ENCODE measurements around the gene MYO16. TPM values are rescaled to one million over a fixed set of nuclear protein-coding genes. Genes with fewer than 3 reads are reported as not detected.
"Not testable (repeated sequence)": the region's sequence is repeated elsewhere in the genome, so short reads cannot be mapped to it uniquely, and the experiment has no call there.

The MYO16 gene
- total and polyA plus RNA-seq, 3 experiments from 2014 or later: 0.15 to 0.38 TPM; not detected in 1

- Mint-ChIP-seq H3K27me3 (no peaks in the 10 kb centered on the region), H3K4me1 (no peaks in the 10 kb centered on the region), H3K27ac (no peak overlapping the region), H3K36me3 (no peaks in the 10 kb centered on the region), H3K9me3 (peaks cover 0 to 6% (median 2%) of the 10 kb centered on the region in 5 donors), H3K4me3 (no peak overlapping the region)
- Histone ChIP-seq H3K9me3 (ENCODE audit: low read length) (no peaks in the 10 kb centered on the region), H3K27me3 (ENCODE audit: insufficient read depth, low read length, poor library complexity, severe bottlenecking) (no peaks in the 10 kb centered on the region), H3K27ac (ENCODE audit: low read depth, low read length) (no peak overlapping the region), H3K4me3 (ENCODE audit: low read length) (no peak overlapping the region), H3K4me1 (ENCODE audit: insufficient read depth, low read length) (no peaks in the 10 kb centered on the region), H3K36me3 (ENCODE audit: insufficient read depth, low read length) (no peaks in the 10 kb centered on the region)
- POLR2A ChIA-PET: no interaction called here
- DNase-seq: no peak
- CTCF ChIA-PET: no interaction called here
These were observed 149.9 kb downstream of the MYO16 start for GRCh38 chr13:108779308-108779707.

GRCh38 chr13:108780706-108781105 is 151.3 kb downstream of the MYO16 start:
- Mint-ChIP-seq H3K36me3 (no peaks in the 10 kb centered on the region), H3K9me3 (peaks cover 0 to 6% (median 2%) of the 10 kb centered on the region in 5 donors), H3K4me1 (no peaks in the 10 kb centered on the region), H3K4me3 (no peak overlapping the region), H3K27ac (no peak overlapping the region), H3K27me3 (no peaks in the 10 kb centered on the region)
- no peak for DNase-seq
- Histone ChIP-seq H3K4me1 (ENCODE audit: insufficient read depth, low read length) (no peaks in the 10 kb centered on the region), H3K36me3 (ENCODE audit: insufficient read depth, low read length) (no peaks in the 10 kb centered on the region), H3K9me3 (ENCODE audit: low read length) (no peaks in the 10 kb centered on the region), H3K27ac (ENCODE audit: low read depth, low read length) (no peak overlapping the region), H3K27me3 (ENCODE audit: insufficient read depth, low read length, poor library complexity, severe bottlenecking) (no peaks in the 10 kb centered on the region), H3K4me3 (ENCODE audit: low read length) (no peak overlapping the region)
- POLR2A ChIA-PET: no interaction called here
- CTCF ChIA-PET: no interaction called here

- H3K27me3 ChIP-seq (ENCODE audit: insufficient read depth, low read length, poor library complexity, severe bottlenecking): no peaks in the 10 kb centered on the region
- no peak overlapping the region for H3K4me3 Mint-ChIP-seq
- H3K4me3 ChIP-seq (ENCODE audit: low read length): no peak overlapping the region
- no peak overlapping the region for H3K27ac ChIP-seq (ENCODE audit: low read depth, low read length)
- H3K4me1 ChIP-seq (ENCODE audit: insufficient read depth, low read length): no peaks in the 10 kb centered on the region
- no peaks in the 10 kb centered on the region for H3K9me3 ChIP-seq (ENCODE audit: low read length)
- H3K27me3 Mint-ChIP-seq: no peaks in the 10 kb centered on the region
- no peaks in the 10 kb centered on the region for H3K4me1 Mint-ChIP-seq
- no peaks in the 10 kb centered on the region for H3K36me3 ChIP-seq (ENCODE audit: insufficient read depth, low read length)
- H3K9me3 Mint-ChIP-seq: peaks cover 0 to 6% (median 2%) of the 10 kb centered on the region in 5 donors
- H3K36me3 Mint-ChIP-seq: no peaks in the 10 kb centered on the region
- H3K27ac Mint-ChIP-seq: no peak overlapping the region
- CTCF ChIA-PET: no interaction called here
- POLR2A ChIA-PET: no interaction called here
- no peak for DNase-seq
These were observed 151.9 kb downstream of the MYO16 start for GRCh38 chr13:108781312-108781711.

- H3K27me3 Mint-ChIP-seq; H3K9me3 ChIP-seq (ENCODE audit: low read length); DNase-seq; H3K9me3 Mint-ChIP-seq; CTCF ChIA-PET; H3K4me3 Mint-ChIP-seq; H3K27me3 ChIP-seq (ENCODE audit: insufficient read depth, low read length, poor library complexity, severe bottlenecking); H3K4me1 Mint-ChIP-seq; H3K36me3 ChIP-seq (ENCODE audit: insufficient read depth, low read length); POLR2A ChIA-PET; H3K4me3 ChIP-seq (ENCODE audit: low read length); H3K27ac ChIP-seq (ENCODE audit: low read depth, low read length); H3K4me1 ChIP-seq (ENCODE audit: insufficient read depth, low read length); H3K36me3 Mint-ChIP-seq; H3K27ac Mint-ChIP-seq: not testable (repeated sequence)
These were observed 153.1 kb downstream of the MYO16 start for GRCh38 chr13:108782480-108782879.

GRCh38 chr13:108785844-108786243 is 156.4 kb downstream of the MYO16 start:
- Mint-ChIP-seq H3K4me1 (no peaks in the 10 kb centered on the region), H3K27me3 (no peaks in the 10 kb centered on the region), H3K36me3 (no peaks in the 10 kb centered on the region), H3K4me3 (no peak overlapping the region), H3K9me3 (peaks cover 0 to 4% (median 0%) of the 10 kb centered on the region in 5 donors), H3K27ac (no peak overlapping the region)
- Histone ChIP-seq H3K4me1 (ENCODE audit: insufficient read depth, low read length) (no peaks in the 10 kb centered on the region), H3K27me3 (ENCODE audit: insufficient read depth, low read length, poor library complexity, severe bottlenecking) (no peaks in the 10 kb centered on the region), H3K4me3 (ENCODE audit: low read length) (no peak overlapping the region), H3K36me3 (ENCODE audit: insufficient read depth, low read length) (no peaks in the 10 kb centered on the region), H3K9me3 (ENCODE audit: low read length) (no peaks in the 10 kb centered on the region), H3K27ac (ENCODE audit: low read depth, low read length) (no peak overlapping the region)
- no peak for DNase-seq
- ChIA-PET POLR2A (no interaction called here), CTCF (no interaction called here)

- CTCF ChIA-PET: no interaction called here
- Histone ChIP-seq H3K36me3 (ENCODE audit: insufficient read depth, low read length) (no peaks in the 10 kb centered on the region), H3K4me3 (ENCODE audit: low read length) (no peak overlapping the region), H3K27ac (ENCODE audit: low read depth, low read length) (no peak overlapping the region), H3K9me3 (ENCODE audit: low read length) (no peaks in the 10 kb centered on the region), H3K27me3 (ENCODE audit: insufficient read depth, low read length, poor library complexity, severe bottlenecking) (no peaks in the 10 kb centered on the region), H3K4me1 (ENCODE audit: insufficient read depth, low read length) (no peaks in the 10 kb centered on the region)
- no peak overlapping the region for H3K4me3 Mint-ChIP-seq
- H3K27me3 Mint-ChIP-seq: no peaks in the 10 kb centered on the region
- POLR2A ChIA-PET: no interaction called here
- peaks cover 0 to 4% (median 0%) of the 10 kb centered on the region in 5 donors for H3K9me3 Mint-ChIP-seq
- no peaks in the 10 kb centered on the region for H3K36me3 Mint-ChIP-seq
- no peak overlapping the region for H3K27ac Mint-ChIP-seq
- no peak for DNase-seq
- no peaks in the 10 kb centered on the region for H3K4me1 Mint-ChIP-seq
These were observed 157.2 kb downstream of the MYO16 start for GRCh38 chr13:108786456-108787200.

GRCh38 chr13:108787700-108788414 is 158.4 kb downstream of the MYO16 start:
- no peaks in the 10 kb centered on the region for H3K4me1 ChIP-seq (ENCODE audit: insufficient read depth, low read length)
- no peak overlapping the region for H3K27ac ChIP-seq (ENCODE audit: low read depth, low read length)
- H3K4me3 Mint-ChIP-seq: no peak overlapping the region
- no peak for DNase-seq
- H3K27me3 Mint-ChIP-seq: no peaks in the 10 kb centered on the region
- no peaks in the 10 kb centered on the region for H3K9me3 ChIP-seq (ENCODE audit: low read length)
- ChIA-PET POLR2A (no interaction called here), CTCF (no interaction called here)
- H3K36me3 Mint-ChIP-seq: no peaks in the 10 kb centered on the region
- peaks cover 0 to 2% (median 0%) of the 10 kb centered on the region in 5 donors for H3K9me3 Mint-ChIP-seq
- H3K27ac Mint-ChIP-seq: no peak overlapping the region
- H3K4me1 Mint-ChIP-seq: no peaks in the 10 kb centered on the region
- no peaks in the 10 kb centered on the region for H3K36me3 ChIP-seq (ENCODE audit: insufficient read depth, low read length)
- H3K4me3 ChIP-seq (ENCODE audit: low read length): no peak overlapping the region
- no peaks in the 10 kb centered on the region for H3K27me3 ChIP-seq (ENCODE audit: insufficient read depth, low read length, poor library complexity, severe bottlenecking)

- Histone ChIP-seq H3K27ac (ENCODE audit: low read depth, low read length) (no peak overlapping the region), H3K36me3 (ENCODE audit: insufficient read depth, low read length) (no peaks in the 10 kb centered on the region), H3K27me3 (ENCODE audit: insufficient read depth, low read length, poor library complexity, severe bottlenecking) (no peaks in the 10 kb centered on the region), H3K4me1 (ENCODE audit: insufficient read depth, low read length) (no peaks in the 10 kb centered on the region), H3K9me3 (ENCODE audit: low read length) (no peaks in the 10 kb centered on the region), H3K4me3 (ENCODE audit: low read length) (no peak overlapping the region)
- no peak for DNase-seq
- peaks cover 0 to 3% (median 0%) of the 10 kb centered on the region in 5 donors for H3K9me3 Mint-ChIP-seq
- no peaks in the 10 kb centered on the region for H3K36me3 Mint-ChIP-seq
- ChIA-PET CTCF (no interaction called here), POLR2A (no interaction called here)
- H3K27me3 Mint-ChIP-seq: no peaks in the 10 kb centered on the region
- H3K4me1 Mint-ChIP-seq: no peaks in the 10 kb centered on the region
- H3K27ac Mint-ChIP-seq: no peak overlapping the region
- no peak overlapping the region for H3K4me3 Mint-ChIP-seq
These were observed 160.1 kb downstream of the MYO16 start for GRCh38 chr13:108789476-108789875.

Measured in CD8-positive, alpha-beta memory T cell (primary cell).